Measurements from ENCODE around the gene SRD5A3.

SRD5A3 gene

GRCh38 chr4:55399581-55399980, 53.5 kb downstream of the SRD5A3 start:
- peaks cover 27 to 40% (median 30%) of the 10 kb centered on the region in 4 experiments for H3K4me1 ChIP-seq (ENCODE audit: control extremely low read depth in 1 of 4, control insufficient read depth in 4 of 4, insufficient read depth in 4 of 4, low read length in 3 of 4)
- peak overlapping the region in 1 of 7 experiments; percentile 33 for H3K4me3 ChIP-seq (ENCODE audit: control insufficient read depth in 1 of 7, extremely low read depth in 1 of 7, insufficient read depth in 4 of 7, low read depth in 2 of 7, low read length in 6 of 7)
- no peaks in the 10 kb centered on the region for H3K9me3 ChIP-seq (ENCODE audit: control extremely low read depth in 1 of 5, control insufficient read depth in 4 of 5, insufficient read depth in 2 of 5, low read depth in 1 of 5, low read length in 4 of 5)
- POLR2A ChIA-PET: no interaction called here
- CTCF ChIA-PET: interaction anchor here (1.2 to 2.0 kb wide), 5 partner anchors 10 to 27 kb away, joined by 4 to 7 read pairs (median 4); no protein-coding TSS in a partner anchor
- no peaks in the 10 kb centered on the region for H3K27me3 ChIP-seq (replicated peaks in 2 of 5; ENCODE audit: control insufficient read depth in 4 of 5, insufficient read depth in 5 of 5, low read length in 4 of 5)
- H3K36me3 ChIP-seq (ENCODE audit: control insufficient read depth in 4 of 4, insufficient read depth in 4 of 4, low read length in 3 of 4): peaks cover 5 to 33% (median 8%) of the 10 kb centered on the region in 4 experiments
- DNase-seq: peak in 1 of 3 donors; percentile 19
- no CpG with 5 or more reads among the region's 1 CpG for WGBS (ENCODE audit: insufficient coverage)
- H3K27ac ChIP-seq (ENCODE audit: insufficient read depth in 1 of 2, low read depth in 1 of 2, low read length in 2 of 2, poor library complexity in 1 of 2, severe bottlenecking in 2 of 2): no peak overlapping the region

- H3K9me3 ChIP-seq (ENCODE audit: control extremely low read depth in 1 of 5, control insufficient read depth in 4 of 5, insufficient read depth in 2 of 5, low read depth in 1 of 5, low read length in 4 of 5): no peaks in the 10 kb centered on the region
- H3K27me3 ChIP-seq (replicated peaks in 2 of 5; ENCODE audit: control insufficient read depth in 4 of 5, insufficient read depth in 5 of 5, low read length in 4 of 5): no peaks in the 10 kb centered on the region
- DNase-seq: no peak
- H3K4me1 ChIP-seq (ENCODE audit: control extremely low read depth in 1 of 4, control insufficient read depth in 4 of 4, insufficient read depth in 4 of 4, low read length in 3 of 4): no peaks in the 10 kb centered on the region
- H3K36me3 ChIP-seq (ENCODE audit: control insufficient read depth in 4 of 4, insufficient read depth in 4 of 4, low read length in 3 of 4): peaks cover 17 to 47% (median 25%) of the 10 kb centered on the region in 4 experiments
- ChIA-PET POLR2A (no interaction called here), CTCF (interaction anchor here (0.8 to 1.6 kb wide), 3 partner anchors 10 to 151 kb away, joined by 4 to 5 read pairs (median 4); partner anchors contain the start of gene TMEM165)
- 93% methylated on average over 3 of the region's 3 CpGs for WGBS (ENCODE audit: insufficient coverage)
- no peak overlapping the region for H3K27ac ChIP-seq (ENCODE audit: insufficient read depth in 1 of 2, low read depth in 1 of 2, low read length in 2 of 2, poor library complexity in 1 of 2, severe bottlenecking in 2 of 2)
- no peak overlapping the region for H3K4me3 ChIP-seq (ENCODE audit: control insufficient read depth in 1 of 7, extremely low read depth in 1 of 7, insufficient read depth in 4 of 7, low read depth in 2 of 7, low read length in 6 of 7)
Observed at GRCh38 chr4:55405073-55405472, 59.0 kb downstream of the SRD5A3 start.

DNA sequence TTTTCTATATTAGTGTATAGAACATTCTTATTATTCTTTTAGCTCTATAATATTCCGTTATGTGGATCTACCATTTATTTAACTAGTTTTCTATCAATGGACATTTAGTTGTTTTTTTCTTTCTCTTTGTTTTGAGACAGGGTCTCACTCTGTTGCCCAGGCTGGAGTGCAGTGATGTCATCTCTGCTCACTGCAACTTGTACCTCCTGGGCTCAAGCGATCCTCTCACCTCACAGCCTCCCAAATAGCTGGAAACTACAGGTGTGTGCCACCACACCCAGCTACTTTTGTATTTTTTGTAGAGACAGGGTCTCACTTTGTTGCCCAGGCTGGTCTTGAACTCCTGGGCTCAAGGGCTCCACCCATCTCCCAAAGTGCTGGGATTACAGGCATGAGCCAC, 60.5 kb downstream of the SRD5A3 start:
- ChIA-PET CTCF (interaction anchor here (0.5 to 1.3 kb wide), 2 partner anchors 150 to 435 kb away, joined by 3 to 4 read pairs; no protein-coding TSS in a partner anchor), POLR2A (no interaction called here)
- 100% methylated on average over 1 of the region's 2 CpGs for WGBS (ENCODE audit: insufficient coverage)

GRCh38 chr4:55407119-55407518, 61.1 kb downstream of the SRD5A3 start:
- H3K27ac ChIP-seq (ENCODE audit: insufficient read depth in 1 of 2, low read depth in 1 of 2, low read length in 2 of 2, poor library complexity in 1 of 2, severe bottlenecking in 2 of 2): peak overlapping the region in 1 of 2 experiments; percentile 54
- no peak for DNase-seq
- CTCF ChIA-PET: no interaction called here

More for the DNA sequence above, 60.5 kb downstream of the SRD5A3 start:
- Histone ChIP-seq H3K9me3 (ENCODE audit: control extremely low read depth in 1 of 5, control insufficient read depth in 4 of 5, insufficient read depth in 2 of 5, low read depth in 1 of 5, low read length in 4 of 5) (no peaks in the 10 kb centered on the region), H3K27me3 (replicated peaks in 2 of 5; ENCODE audit: control insufficient read depth in 4 of 5, insufficient read depth in 5 of 5, low read length in 4 of 5) (no peaks in the 10 kb centered on the region), H3K4me1 (ENCODE audit: control extremely low read depth in 1 of 4, control insufficient read depth in 4 of 4, insufficient read depth in 4 of 4, low read length in 3 of 4) (no peaks in the 10 kb centered on the region), H3K27ac (ENCODE audit: insufficient read depth in 1 of 2, low read depth in 1 of 2, low read length in 2 of 2, poor library complexity in 1 of 2, severe bottlenecking in 2 of 2) (peak overlapping the region in 1 of 2 experiments; percentile 54), H3K36me3 (ENCODE audit: control insufficient read depth in 4 of 4, insufficient read depth in 4 of 4, low read length in 3 of 4) (peaks cover 17 to 40% (median 28%) of the 10 kb centered on the region in 4 experiments), H3K4me3 (ENCODE audit: control insufficient read depth in 1 of 7, extremely low read depth in 1 of 7, insufficient read depth in 4 of 7, low read depth in 2 of 7, low read length in 6 of 7) (no peak overlapping the region)
- no peak for DNase-seq

GRCh38 chr4:55407764-55408163, 61.7 kb downstream of the SRD5A3 start:
- POLR2A ChIA-PET: no interaction called here
- DNase-seq: no peak
- Histone ChIP-seq H3K4me1 (ENCODE audit: control extremely low read depth in 1 of 4, control insufficient read depth in 4 of 4, insufficient read depth in 4 of 4, low read length in 3 of 4) (no peaks in the 10 kb centered on the region), H3K27me3 (replicated peaks in 2 of 5; ENCODE audit: control insufficient read depth in 4 of 5, insufficient read depth in 5 of 5, low read length in 4 of 5) (no peaks in the 10 kb centered on the region), H3K9me3 (ENCODE audit: control extremely low read depth in 1 of 5, control insufficient read depth in 4 of 5, insufficient read depth in 2 of 5, low read depth in 1 of 5, low read length in 4 of 5) (no peaks in the 10 kb centered on the region), H3K36me3 (ENCODE audit: control insufficient read depth in 4 of 4, insufficient read depth in 4 of 4, low read length in 3 of 4) (peaks cover 20 to 43% (median 32%) of the 10 kb centered on the region in 4 experiments), H3K4me3 (ENCODE audit: control insufficient read depth in 1 of 7, extremely low read depth in 1 of 7, insufficient read depth in 4 of 7, low read depth in 2 of 7, low read length in 6 of 7) (no peak overlapping the region), H3K27ac (ENCODE audit: insufficient read depth in 1 of 2, low read depth in 1 of 2, low read length in 2 of 2, poor library complexity in 1 of 2, severe bottlenecking in 2 of 2) (no peak overlapping the region)
- CTCF ChIA-PET: interaction anchor here (0.8 to 1.5 kb wide), 3 partner anchors 10 to 38 kb away, joined by 3 to 5 read pairs (median 5); no protein-coding TSS in a partner anchor
- WGBS (ENCODE audit: insufficient coverage): no CpG with 5 or more reads among the region's 3 CpGs

More at GRCh38 chr4:55407119-55407518, 61.1 kb downstream of the SRD5A3 start:
- no peak overlapping the region for H3K4me3 ChIP-seq (ENCODE audit: control insufficient read depth in 1 of 7, extremely low read depth in 1 of 7, insufficient read depth in 4 of 7, low read depth in 2 of 7, low read length in 6 of 7)
- H3K27me3 ChIP-seq (replicated peaks in 2 of 5; ENCODE audit: control insufficient read depth in 4 of 5, insufficient read depth in 5 of 5, low read length in 4 of 5): no peaks in the 10 kb centered on the region
- POLR2A ChIA-PET: no interaction called here
- WGBS (ENCODE audit: insufficient coverage): 72% methylated on average over 2 of the region's 3 CpGs
- H3K9me3 ChIP-seq (ENCODE audit: control extremely low read depth in 1 of 5, control insufficient read depth in 4 of 5, insufficient read depth in 2 of 5, low read depth in 1 of 5, low read length in 4 of 5): no peaks in the 10 kb centered on the region
- peaks cover 20 to 43% (median 32%) of the 10 kb centered on the region in 4 experiments for H3K36me3 ChIP-seq (ENCODE audit: control insufficient read depth in 4 of 4, insufficient read depth in 4 of 4, low read length in 3 of 4)
- no peaks in the 10 kb centered on the region for H3K4me1 ChIP-seq (ENCODE audit: control extremely low read depth in 1 of 4, control insufficient read depth in 4 of 4, insufficient read depth in 4 of 4, low read length in 3 of 4)

DNA sequence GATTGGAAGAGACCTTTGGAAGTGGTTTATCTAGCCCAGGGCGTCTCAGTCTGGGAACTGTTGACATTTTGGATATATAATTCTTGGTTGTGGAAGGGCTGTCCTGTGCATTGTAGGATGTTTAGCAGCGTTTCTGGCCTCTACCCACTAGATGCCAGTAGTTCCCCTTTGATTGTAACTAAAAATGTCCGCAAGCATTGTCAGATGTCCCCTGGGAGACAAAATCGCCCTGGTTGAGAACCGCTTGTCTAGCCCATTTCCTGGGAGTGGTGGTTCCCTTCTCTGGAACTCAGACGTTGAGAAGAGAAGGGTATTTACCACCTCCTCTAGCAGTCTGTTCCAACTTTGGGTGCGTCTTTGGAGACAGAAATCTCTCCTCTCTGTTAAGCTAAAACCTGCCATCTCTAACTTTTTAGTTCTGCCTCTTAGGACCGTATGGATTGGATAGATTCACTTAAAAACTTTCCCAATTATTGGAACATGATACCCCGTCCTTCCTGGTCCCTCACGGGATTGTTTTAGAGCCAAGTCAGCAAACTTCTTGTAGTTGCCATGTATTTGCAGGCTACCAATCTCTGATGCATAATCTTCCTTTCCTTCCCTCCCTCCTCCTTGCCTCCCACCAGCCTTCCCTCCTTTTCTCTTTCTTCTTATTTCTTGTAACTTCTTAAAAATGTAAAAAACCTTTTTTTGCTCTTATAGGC, 63.6 kb downstream of the SRD5A3 start:
- 78% methylated on average over 10 of the region's 10 CpGs for WGBS (ENCODE audit: insufficient coverage)
- Histone ChIP-seq H3K27me3 (replicated peaks in 2 of 5; ENCODE audit: control insufficient read depth in 4 of 5, insufficient read depth in 5 of 5, low read length in 4 of 5) (no peaks in the 10 kb centered on the region), H3K27ac (ENCODE audit: insufficient read depth in 1 of 2, low read depth in 1 of 2, low read length in 2 of 2, poor library complexity in 1 of 2, severe bottlenecking in 2 of 2) (no peak overlapping the region), H3K4me1 (ENCODE audit: control extremely low read depth in 1 of 4, control insufficient read depth in 4 of 4, insufficient read depth in 4 of 4, low read length in 3 of 4) (no peaks in the 10 kb centered on the region), H3K9me3 (ENCODE audit: control extremely low read depth in 1 of 5, control insufficient read depth in 4 of 5, insufficient read depth in 2 of 5, low read depth in 1 of 5, low read length in 4 of 5) (no peaks in the 10 kb centered on the region), H3K36me3 (ENCODE audit: control insufficient read depth in 4 of 4, insufficient read depth in 4 of 4, low read length in 3 of 4) (peaks cover 18 to 38% (median 30%) of the 10 kb centered on the region in 4 experiments), H3K4me3 (ENCODE audit: control insufficient read depth in 1 of 7, extremely low read depth in 1 of 7, insufficient read depth in 4 of 7, low read depth in 2 of 7, low read length in 6 of 7) (no peak overlapping the region)
- ChIA-PET POLR2A (interaction anchor here (0.7 kb wide), 1 partner anchor 538 kb away, joined by 3 read pairs; no protein-coding TSS in a partner anchor), CTCF (interaction anchor here (0.7 to 3.2 kb wide), 16 partner anchors 11 to 457 kb away, joined by 3 to 12 read pairs (median 4); no protein-coding TSS in a partner anchor)
- peak; percentile 32 to 50 (median 39) for DNase-seq

- H3K27me3 ChIP-seq (replicated peaks in 2 of 5; ENCODE audit: control insufficient read depth in 4 of 5, insufficient read depth in 5 of 5, low read length in 4 of 5): no peaks in the 10 kb centered on the region
- H3K4me1 ChIP-seq (ENCODE audit: control extremely low read depth in 1 of 4, control insufficient read depth in 4 of 4, insufficient read depth in 4 of 4, low read length in 3 of 4): no peaks in the 10 kb centered on the region
- ChIA-PET POLR2A (interaction anchor here (0.9 kb wide), 1 partner anchor 14 kb away, joined by 5 read pairs; no protein-coding TSS in a partner anchor), CTCF (interaction anchor here (0.7 to 3.2 kb wide), 10 partner anchors 12 to 456 kb away, joined by 3 to 12 read pairs (median 4); no protein-coding TSS in a partner anchor)
- no peaks in the 10 kb centered on the region for H3K9me3 ChIP-seq (ENCODE audit: control extremely low read depth in 1 of 5, control insufficient read depth in 4 of 5, insufficient read depth in 2 of 5, low read depth in 1 of 5, low read length in 4 of 5)
- peaks cover 14 to 38% (median 26%) of the 10 kb centered on the region in 4 experiments for H3K36me3 ChIP-seq (ENCODE audit: control insufficient read depth in 4 of 4, insufficient read depth in 4 of 4, low read length in 3 of 4)
- no peak for DNase-seq
- H3K27ac ChIP-seq (ENCODE audit: insufficient read depth in 1 of 2, low read depth in 1 of 2, low read length in 2 of 2, poor library complexity in 1 of 2, severe bottlenecking in 2 of 2): no peak overlapping the region
- no peak overlapping the region for H3K4me3 ChIP-seq (ENCODE audit: control insufficient read depth in 1 of 7, extremely low read depth in 1 of 7, insufficient read depth in 4 of 7, low read depth in 2 of 7, low read length in 6 of 7)
- 93% methylated on average over 4 of the region's 8 CpGs for WGBS (ENCODE audit: insufficient coverage)
Observed at GRCh38 chr4:55410431-55410830, 64.4 kb downstream of the SRD5A3 start.

Data from common myeloid progenitor, CD34-positive (primary cell).